OCI-LY7 (cell line): Measurements from ENCODE around the gene MPC1.

Experiments
- CTCF ChIP-seq: fragments of 200-600 bp; sonication (generic); conservative IDR thresholded peaks from 2 replicates; pipeline ENCODE4 v1.5.1; 2014; ENCODE audit warnings: mild to moderate bottlenecking, antibody characterized with exemption, low read length, moderate library complexity, mixed read lengths
- EZH2phosphoT487 ChIP-seq: fragments of 200-600 bp; sonication (generic); IDR thresholded peaks from 2 replicates; pipeline ENCODE4 v1.6.1; 2018; ENCODE audit warnings: low read depth, borderline replicate concordance, mild to moderate bottlenecking, mixed run types, antibody characterized with exemption, low read length, moderate library complexity, mixed read lengths

GRCh38 chr6:166352923-166353322 is 29.8 kb downstream of the MPC1 start:
- no peak for TF ChIP-seq EZH2phosphoT487
- no peak for TF ChIP-seq CTCF
